Panc1 (cell line): ENCODE data around the gene TPBG. TPM values are rescaled to one million over a fixed set of nuclear protein-coding genes. Genes with fewer than 3 reads are reported as not detected.

ENCODE experiments used
- ATAC-seq: fragments of 200-7000 bp; cut with Tn5 transposase; 2 replicates; pipeline ENCODE4 v1.9.1; 2020; ENCODE audit warnings: mild to moderate bottlenecking, moderate library complexity
- BruUV-seq: library from RNA; stranded (reverse); fragments of 400-500 nt; replicated peaks from 2 replicates; lab custom pipeline; 2021; lab: Mats Ljungman, UMichigan
- CTCF ChIA-PET: fragments of 300-600 bp; sonication (Branson Sonifier 250); formaldehyde crosslinking; loops from one replicate; lab custom pipeline; 2022; ENCODE audit warnings: antibody characterized with exemption; lab: Charles Lee
- POLR2A ChIA-PET: fragments of 300-600 bp; sonication (Branson Sonifier 250); formaldehyde crosslinking; loops from one replicate; lab custom pipeline; 2022; ENCODE audit warnings: antibody characterized with exemption; lab: Charles Lee
- DNase-seq: peaks from one replicate; pipeline ENCODE4 v3.0.0-alpha.2; 2010; ENCODE audit warnings: low read depth, low spot score
- H3K27ac ChIP-seq: 2 replicates; pipeline ENCODE4 v1.5.1; 2011; ENCODE audit warnings: mild to moderate bottlenecking, low read length, inconsistent platforms
- H3K27me3 ChIP-seq: fragments of 200-500 bp; sonication (Bioruptor generic); 2 replicates; pipeline ENCODE4 v1.6.0; 2014; ENCODE audit warnings: low read length, inconsistent platforms; ENCODE audit not compliant: control insufficient read depth, insufficient read depth
- H3K36me3 ChIP-seq: fragments of 200-500 bp; sonication (Bioruptor generic); 2 replicates; pipeline ENCODE4 v1.5.1; 2014; ENCODE audit warnings: inconsistent platforms, mild to moderate bottlenecking, low read length, moderate library complexity; ENCODE audit not compliant: control insufficient read depth, insufficient read depth
- H3K4me1 ChIP-seq: 2 replicates; pipeline ENCODE4 v1.5.1; 2011; ENCODE audit warnings: inconsistent platforms, mild to moderate bottlenecking, low read length, moderate library complexity; ENCODE audit not compliant: control insufficient read depth, insufficient read depth
- H3K4me3 ChIP-seq, 2 experiments: 2 replicates each; pipeline ENCODE4 v1.5.1; 2011 to 2012; ENCODE audit warnings: low read depth in 2 of 2, low read length in 2 of 2, mild to moderate bottlenecking in 2 of 2, inconsistent platforms in 1 of 2, moderate library complexity in 1 of 2
- H3K9me3 ChIP-seq: fragments of 200-500 bp; sonication (Bioruptor generic); 2 replicates; pipeline ENCODE4 v1.5.1; 2014; ENCODE audit warnings: low read depth, mild to moderate bottlenecking, inconsistent platforms, low read length, moderate library complexity; ENCODE audit not compliant: control insufficient read depth, insufficient read depth
- POLR2AphosphoS5 ChIP-seq: IDR thresholded peaks from 2 replicates; pipeline ENCODE4 v1.6.1; 2012; ENCODE audit warnings: mild to moderate bottlenecking, low read depth, low read length, moderate library complexity
- SIN3A ChIP-seq: IDR thresholded peaks from 2 replicates; pipeline ENCODE4 v1.6.1; 2012; ENCODE audit warnings: low read depth, mild to moderate bottlenecking, low read length, moderate library complexity, borderline replicate concordance; ENCODE audit not compliant: insufficient read depth
- TCF7L2 ChIP-seq: IDR thresholded peaks from 2 replicates; pipeline ENCODE4 v1.6.1; 2011; ENCODE audit warnings: mild to moderate bottlenecking, low read depth, low read length, inconsistent platforms
- in situ Hi-C: cut with HindIII; loops from 2 replicates; pipeline ENCODE4 v1.10.0; 2016; ENCODE audit warnings: low sequenced_read_pairs, low pct_unique_long_range_greater_than_20kb
- intact Hi-C: fragments of 100-400 bp; cut with micrococcal nuclease; formaldehyde crosslinking; loops from one replicate; pipeline ENCODE4 v1.10.0; 2022; ENCODE audit not compliant: unreplicated experiment
- total RNA-seq: library from RNA; stranded (reverse); gene quantifications from one replicate; pipeline ENCODE4 v1.2.1, GENCODE V29; 2021; ENCODE audit not compliant: unreplicated experiment
- TF ChIP-seq, protein P1 (sequence below), 2 experiments: IDR thresholded peaks; 2 replicates each; pipeline ENCODE4 v1.6.1; 2011 to 2012; ENCODE audit warnings: low read depth in 2 of 2, control low read depth in 1 of 2, low read length in 1 of 2, mild to moderate bottlenecking in 1 of 2, moderate library complexity in 1 of 2; ENCODE audit not compliant: insufficient read depth in 1 of 2
- TF ChIP-seq, protein P2 (sequence below): fragments of 450-650 bp; IDR thresholded peaks from 2 replicates; pipeline ENCODE4 v1.5.1; 2017; ENCODE audit warnings: mild to moderate bottlenecking

Gene TPBG
- total RNA-seq, 1 experiment from 2014 or later = 84.1 TPM

DNA sequence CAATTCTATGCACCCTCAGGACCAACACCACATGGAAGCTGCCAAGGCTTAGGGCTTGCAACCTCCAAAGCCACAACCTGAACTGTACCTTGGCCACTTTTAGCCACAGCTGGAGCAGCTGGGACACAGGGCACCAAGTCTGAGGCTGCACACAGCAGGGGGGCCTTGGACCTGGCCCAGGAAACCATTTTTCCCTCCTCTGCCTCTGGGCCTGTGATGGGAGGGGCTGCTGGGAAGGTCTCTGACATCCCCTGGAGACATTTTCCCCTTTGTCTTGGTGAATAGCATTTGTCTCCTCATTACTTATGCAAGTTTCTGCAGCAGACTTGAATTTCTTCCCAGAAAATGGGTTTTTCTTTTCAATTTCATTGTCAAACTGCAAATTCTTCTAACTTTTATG is 13.0 kb downstream of the TPBG start:
- H3K27me3 ChIP-seq = no peaks in the 10 kb centered on the region
- intact Hi-C loops = no loop called here
- no peak overlapping the region for H3K27ac ChIP-seq
- H3K4me1 ChIP-seq = no peaks in the 10 kb centered on the region
- no TSS peak for BruUV-seq
- no peaks in the 10 kb centered on the region for H3K9me3 ChIP-seq
- no peak overlapping the region for H3K4me3 ChIP-seq
- DNase-seq (no peak), ATAC-seq (no peak)
- in situ Hi-C loops = no loop called here
- TF ChIP-seq TCF7L2 = no peak
- ChIA-PET CTCF (no interaction called here), POLR2A (no interaction called here)
- H3K36me3 ChIP-seq = no peaks in the 10 kb centered on the region

DNA sequence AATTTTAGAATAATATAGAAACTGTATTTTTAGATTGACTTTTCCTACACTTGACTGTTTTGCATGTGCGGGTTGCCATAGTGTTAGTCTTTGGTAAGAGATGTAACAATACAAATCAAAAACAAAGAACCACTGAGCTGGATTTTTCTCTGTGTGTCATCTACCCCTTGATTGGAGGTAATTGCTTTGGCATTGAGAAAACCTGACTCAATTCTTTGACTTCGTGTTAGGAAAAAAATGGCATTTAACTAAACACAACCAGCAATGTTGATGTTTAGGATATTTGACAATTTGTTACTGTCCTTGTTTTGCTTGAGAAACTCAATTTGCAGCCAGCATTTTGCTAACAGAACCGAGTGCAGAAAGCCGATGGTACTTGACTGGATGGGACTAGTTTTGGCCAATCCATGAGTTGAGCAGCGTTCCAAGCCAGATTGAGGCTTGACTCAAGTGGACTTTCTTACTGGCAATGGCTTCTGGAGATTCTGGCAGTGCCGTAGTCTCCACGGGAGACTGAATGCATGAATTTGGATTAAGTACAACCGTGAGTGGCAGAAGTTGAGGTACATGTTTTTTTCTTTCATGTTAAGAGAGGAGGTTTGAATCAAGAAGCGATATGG is 17.1 kb downstream of the TPBG start:
- CTCF ChIA-PET = no interaction called here
- POLR2A ChIA-PET = no interaction called here

DNA sequence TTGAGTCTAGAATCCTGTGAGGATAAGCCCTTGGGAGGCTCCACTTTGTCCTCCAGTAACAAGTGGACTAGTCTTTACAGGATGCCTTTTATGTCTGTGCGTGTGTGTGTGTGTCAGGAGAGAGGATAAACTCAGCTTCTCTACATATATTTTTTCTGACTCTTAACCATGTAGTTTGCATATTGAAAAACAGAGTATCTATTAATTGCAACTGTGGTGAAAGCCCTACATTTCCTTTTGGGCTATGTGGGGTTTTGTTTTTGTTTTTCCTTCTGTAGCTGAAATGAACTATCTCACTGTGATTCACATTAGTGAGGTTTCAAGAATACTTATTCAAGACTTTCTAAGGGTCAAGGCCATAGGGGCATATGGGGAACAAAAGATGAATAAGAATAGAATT is 17.7 kb downstream of the TPBG start:
- Histone ChIP-seq H3K27ac (no peak overlapping the region), H3K36me3 (no peaks in the 10 kb centered on the region), H3K27me3 (no peaks in the 10 kb centered on the region), H3K4me1 (no peaks in the 10 kb centered on the region; the same call in 1 of the 2 replicates), H3K9me3 (no peaks in the 10 kb centered on the region), H3K4me3 (no peak overlapping the region)
- intact Hi-C loops (no loop called here), in situ Hi-C loops (no loop called here)
- ChIA-PET POLR2A (no interaction called here), CTCF (no interaction called here)
- no peak for ATAC-seq
- TF ChIP-seq, protein P1, sequence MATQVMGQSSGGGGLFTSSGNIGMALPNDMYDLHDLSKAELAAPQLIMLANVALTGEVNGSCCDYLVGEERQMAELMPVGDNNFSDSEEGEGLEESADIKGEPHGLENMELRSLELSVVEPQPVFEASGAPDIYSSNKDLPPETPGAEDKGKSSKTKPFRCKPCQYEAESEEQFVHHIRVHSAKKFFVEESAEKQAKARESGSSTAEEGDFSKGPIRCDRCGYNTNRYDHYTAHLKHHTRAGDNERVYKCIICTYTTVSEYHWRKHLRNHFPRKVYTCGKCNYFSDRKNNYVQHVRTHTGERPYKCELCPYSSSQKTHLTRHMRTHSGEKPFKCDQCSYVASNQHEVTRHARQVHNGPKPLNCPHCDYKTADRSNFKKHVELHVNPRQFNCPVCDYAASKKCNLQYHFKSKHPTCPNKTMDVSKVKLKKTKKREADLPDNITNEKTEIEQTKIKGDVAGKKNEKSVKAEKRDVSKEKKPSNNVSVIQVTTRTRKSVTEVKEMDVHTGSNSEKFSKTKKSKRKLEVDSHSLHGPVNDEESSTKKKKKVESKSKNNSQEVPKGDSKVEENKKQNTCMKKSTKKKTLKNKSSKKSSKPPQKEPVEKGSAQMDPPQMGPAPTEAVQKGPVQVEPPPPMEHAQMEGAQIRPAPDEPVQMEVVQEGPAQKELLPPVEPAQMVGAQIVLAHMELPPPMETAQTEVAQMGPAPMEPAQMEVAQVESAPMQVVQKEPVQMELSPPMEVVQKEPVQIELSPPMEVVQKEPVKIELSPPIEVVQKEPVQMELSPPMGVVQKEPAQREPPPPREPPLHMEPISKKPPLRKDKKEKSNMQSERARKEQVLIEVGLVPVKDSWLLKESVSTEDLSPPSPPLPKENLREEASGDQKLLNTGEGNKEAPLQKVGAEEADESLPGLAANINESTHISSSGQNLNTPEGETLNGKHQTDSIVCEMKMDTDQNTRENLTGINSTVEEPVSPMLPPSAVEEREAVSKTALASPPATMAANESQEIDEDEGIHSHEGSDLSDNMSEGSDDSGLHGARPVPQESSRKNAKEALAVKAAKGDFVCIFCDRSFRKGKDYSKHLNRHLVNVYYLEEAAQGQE (IDR thresholded peaks at IDR 0.05; ENCODE audit: insufficient read depth in 1 of 2, low read depth in 2 of 2, low read length in 1 of 2) = no peak
- TF ChIP-seq SIN3A = no peak
- BruUV-seq = no TSS peak
- no peak for DNase-seq

More for the DNA sequence above, 17.1 kb downstream of the TPBG start:
- Histone ChIP-seq H3K4me1 (no peaks in the 10 kb centered on the region; the same call in 1 of the 2 replicates), H3K27ac (no peak overlapping the region), H3K4me3 (no peak overlapping the region), H3K9me3 (no peaks in the 10 kb centered on the region), H3K27me3 (no peaks in the 10 kb centered on the region), H3K36me3 (no peaks in the 10 kb centered on the region)
- no TSS peak for BruUV-seq
- intact Hi-C loops (no loop called here), in situ Hi-C loops (no loop called here)
- DNase-seq (no peak), ATAC-seq (no peak)
- TF ChIP-seq, protein P2, sequence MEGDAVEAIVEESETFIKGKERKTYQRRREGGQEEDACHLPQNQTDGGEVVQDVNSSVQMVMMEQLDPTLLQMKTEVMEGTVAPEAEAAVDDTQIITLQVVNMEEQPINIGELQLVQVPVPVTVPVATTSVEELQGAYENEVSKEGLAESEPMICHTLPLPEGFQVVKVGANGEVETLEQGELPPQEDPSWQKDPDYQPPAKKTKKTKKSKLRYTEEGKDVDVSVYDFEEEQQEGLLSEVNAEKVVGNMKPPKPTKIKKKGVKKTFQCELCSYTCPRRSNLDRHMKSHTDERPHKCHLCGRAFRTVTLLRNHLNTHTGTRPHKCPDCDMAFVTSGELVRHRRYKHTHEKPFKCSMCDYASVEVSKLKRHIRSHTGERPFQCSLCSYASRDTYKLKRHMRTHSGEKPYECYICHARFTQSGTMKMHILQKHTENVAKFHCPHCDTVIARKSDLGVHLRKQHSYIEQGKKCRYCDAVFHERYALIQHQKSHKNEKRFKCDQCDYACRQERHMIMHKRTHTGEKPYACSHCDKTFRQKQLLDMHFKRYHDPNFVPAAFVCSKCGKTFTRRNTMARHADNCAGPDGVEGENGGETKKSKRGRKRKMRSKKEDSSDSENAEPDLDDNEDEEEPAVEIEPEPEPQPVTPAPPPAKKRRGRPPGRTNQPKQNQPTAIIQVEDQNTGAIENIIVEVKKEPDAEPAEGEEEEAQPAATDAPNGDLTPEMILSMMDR = no peak
- TF ChIP-seq TCF7L2 = no peak
- TF ChIP-seq SIN3A = no peak
- TF ChIP-seq POLR2AphosphoS5 = no peak
- TF ChIP-seq, protein P1 (IDR thresholded peaks at IDR 0.05; ENCODE audit: insufficient read depth in 1 of 2, low read depth in 2 of 2, low read length in 1 of 2) = no peak
